Caco-2 (cell line): ENCODE results near the gene RTN4RL1. TPM values are rescaled to one million over a fixed set of nuclear protein-coding genes. Genes with fewer than 3 reads are reported as not detected.

Experiments used
- BruUV-seq: library from RNA; stranded (reverse); fragments of 400-500 nt; replicated peaks from 2 replicates; lab custom pipeline; 2021; lab: Mats Ljungman, UMichigan
- CTCF ChIA-PET: fragments of 300-600 bp; sonication (Branson Sonifier 250); formaldehyde crosslinking; loops from one replicate; lab custom pipeline; 2022; ENCODE audit warnings: antibody characterized with exemption; lab: Charles Lee
- POLR2A ChIA-PET: fragments of 300-600 bp; sonication (Branson Sonifier 250); formaldehyde crosslinking; loops from one replicate; lab custom pipeline; 2022; ENCODE audit warnings: antibody characterized with exemption; lab: Charles Lee
- DNase-seq, 2 experiments: peaks; one replicate each; pipeline versions ENCODE4 v3.0.0 to v3.0.0-alpha.2; 2020 to 2022
- H3K27me3 ChIP-seq: replicated peaks from 2 replicates; pipeline ENCODE4 v1.6.0; 2011; ENCODE audit warnings: low read length; ENCODE audit not compliant: control insufficient read depth, insufficient read depth
- H3K36me3 ChIP-seq: 2 replicates; pipeline ENCODE4 v1.5.1; 2011; ENCODE audit warnings: low read length; ENCODE audit not compliant: control insufficient read depth, insufficient read depth
- H3K4me1 ChIP-seq: fragments of 250-450 bp; sonication (Bioruptor Pico); 2 replicates; pipeline ENCODE4 v1.5.1; 2020; ENCODE audit warnings: mild to moderate bottlenecking
- H3K4me3 ChIP-seq: 2 replicates; pipeline ENCODE4 v1.5.1; 2011; ENCODE audit warnings: low read depth, mild to moderate bottlenecking, control low read depth, low read length
- H3K9me3 ChIP-seq: fragments of 250-450 bp; sonication (Bioruptor Pico); 2 replicates; pipeline ENCODE4 v1.5.1; 2020; ENCODE audit warnings: mild to moderate bottlenecking, moderate library complexity
- H3K27ac Mint-ChIP-seq: one replicate; pipeline ENCODE4 v1.8.0; 2022; ENCODE audit warnings: mixed read lengths; ENCODE audit not compliant: unreplicated experiment
- H3K27me3 Mint-ChIP-seq: one replicate; pipeline ENCODE4 v1.8.0; 2022; ENCODE audit warnings: mixed read lengths; ENCODE audit not compliant: insufficient read depth, unreplicated experiment
- H3K36me3 Mint-ChIP-seq: one replicate; pipeline ENCODE4 v1.8.0; 2022; ENCODE audit warnings: mild to moderate bottlenecking, mixed read lengths; ENCODE audit not compliant: insufficient read depth, unreplicated experiment
- H3K4me1 Mint-ChIP-seq: one replicate; pipeline ENCODE4 v1.8.0; 2022; ENCODE audit warnings: low read depth, mixed read lengths; ENCODE audit not compliant: unreplicated experiment
- H3K4me3 Mint-ChIP-seq: one replicate; pipeline ENCODE4 v1.8.0; 2022; ENCODE audit warnings: mild to moderate bottlenecking, moderate library complexity, mixed read lengths; ENCODE audit not compliant: unreplicated experiment
- H3K9me3 Mint-ChIP-seq: one replicate; pipeline ENCODE4 v1.8.0; 2022; ENCODE audit warnings: mixed read lengths; ENCODE audit not compliant: unreplicated experiment
- CTCF ChIP-seq, 2 experiments: fragments of 200-600 bp in 1 of 2; IDR thresholded peaks; 1 replicate in 1 of 2; 2 replicates in 1 of 2; pipeline versions ENCODE4 v1.5.1 to v1.8.0; 2011 to 2022; ENCODE audit warnings: antibody characterized with exemption in 1 of 2, control low read depth in 1 of 2, inconsistent platforms in 1 of 2, low read depth in 1 of 2, low read length in 1 of 2, mild to moderate bottlenecking in 1 of 2, moderate library complexity in 1 of 2; ENCODE audit not compliant: insufficient read depth in 1 of 2, severe bottlenecking in 1 of 2, unreplicated experiment in 1 of 2
- intact Hi-C: fragments of 100-400 bp; cut with micrococcal nuclease; formaldehyde crosslinking; loops from one replicate; pipeline ENCODE4 v1.10.0; 2022; ENCODE audit not compliant: unreplicated experiment
- total RNA-seq: library from RNA; stranded (reverse); gene quantifications from 2 replicates; pipeline ENCODE4 v1.2.3, GENCODE V29; 2022

RTN4RL1 gene
- total RNA-seq, 1 experiment from 2014 or later, result 0.54 TPM

- Histone ChIP-seq H3K4me3 (no peak overlapping the region), H3K4me1 (0 out of 2 replicates have a peak, but pooled peaks cover 4% of the 10 kb centered on the region), H3K36me3 (no peaks in the 10 kb centered on the region; the same call in 1 of the 2 replicates), H3K9me3 (no peaks in the 10 kb centered on the region), H3K27me3 (no peaks in the 10 kb centered on the region)
- BruUV-seq, result no TSS peak
- intact Hi-C loops, result no loop called here
- CTCF ChIA-PET, result interaction anchor here (1.0 kb wide), 1 partner anchor 131 kb away, joined by 3 read pairs; no protein-coding TSS in a partner anchor
- no peak overlapping the region for H3K27ac Mint-ChIP-seq
- POLR2A ChIA-PET, result interaction anchor here (0.7 kb wide), 1 partner anchor 15 kb away, joined by 7 read pairs; no protein-coding TSS in a partner anchor
- no peak overlapping the region for H3K4me3 Mint-ChIP-seq
- TF ChIP-seq CTCF (IDR thresholded peaks at IDR 0.05; ENCODE audit: insufficient read depth in 1 of 2, low read depth in 1 of 2, low read length in 1 of 2, severe bottlenecking in 1 of 2, unreplicated experiment in 1 of 2), result no peak
- no peak for DNase-seq
- H3K36me3 Mint-ChIP-seq, result peaks cover 5% of the 10 kb centered on the region
- no peaks in the 10 kb centered on the region for H3K9me3 Mint-ChIP-seq
- no peaks in the 10 kb centered on the region for H3K4me1 Mint-ChIP-seq
- no peaks in the 10 kb centered on the region for H3K27me3 Mint-ChIP-seq
Measured at GRCh38 chr17:2034806-2035540, 9.8 kb upstream of the RTN4RL1 start.

DNA sequence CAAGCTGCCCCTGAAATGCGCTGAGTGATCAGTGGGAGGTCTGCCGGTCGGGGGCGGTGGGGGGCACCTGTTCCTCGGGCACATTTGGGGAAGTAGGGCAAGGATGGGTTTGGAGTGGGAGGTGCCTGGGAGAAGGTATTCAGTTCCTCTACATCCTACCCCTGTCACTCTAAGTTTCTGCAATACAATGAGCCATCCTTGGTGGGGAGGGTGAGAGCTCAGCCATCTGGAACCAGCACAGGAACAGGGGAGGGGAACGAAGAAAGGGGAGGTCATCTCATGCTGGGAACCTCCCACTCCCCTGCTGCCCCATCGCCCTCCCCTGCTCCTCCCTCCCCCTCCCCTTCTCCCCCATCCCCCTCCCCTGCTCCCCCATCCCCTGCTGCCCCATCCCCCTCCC is 9.0 kb upstream of the RTN4RL1 start:
- Mint-ChIP-seq H3K4me1 (no peaks in the 10 kb centered on the region), H3K9me3 (no peaks in the 10 kb centered on the region), H3K36me3 (no peaks in the 10 kb centered on the region), H3K27me3 (no peaks in the 10 kb centered on the region), H3K4me3 (no peak overlapping the region), H3K27ac (no peak overlapping the region)
- no peak for TF ChIP-seq CTCF (IDR thresholded peaks at IDR 0.05; ENCODE audit: insufficient read depth in 1 of 2, low read depth in 1 of 2, low read length in 1 of 2, severe bottlenecking in 1 of 2, unreplicated experiment in 1 of 2)
- no TSS peak for BruUV-seq
- Histone ChIP-seq H3K27me3 (no peaks in the 10 kb centered on the region), H3K9me3 (no peaks in the 10 kb centered on the region), H3K4me3 (no peak overlapping the region), H3K36me3 (no peaks in the 10 kb centered on the region; the same call in 1 of the 2 replicates), H3K4me1 (0 out of 2 replicates have a peak, but pooled peaks cover 4% of the 10 kb centered on the region)
- no peak for DNase-seq
- ChIA-PET POLR2A (no interaction called here), CTCF (interaction anchor here (0.6 kb wide), 1 partner anchor 10 kb away, joined by 3 read pairs; no protein-coding TSS in a partner anchor)
- intact Hi-C loops, result no loop called here

GRCh38 chr17:2033153-2033552 is 8.0 kb upstream of the RTN4RL1 start:
- no peaks in the 10 kb centered on the region for H3K9me3 ChIP-seq
- no TSS peak for BruUV-seq
- no peaks in the 10 kb centered on the region for H3K4me1 Mint-ChIP-seq
- H3K4me1 ChIP-seq, result 0 out of 2 replicates have a peak, but pooled peaks cover 4% of the 10 kb centered on the region
- intact Hi-C loops, result no loop called here
- no peak for TF ChIP-seq CTCF (IDR thresholded peaks at IDR 0.05; ENCODE audit: insufficient read depth in 1 of 2, low read depth in 1 of 2, low read length in 1 of 2, severe bottlenecking in 1 of 2, unreplicated experiment in 1 of 2)
- H3K9me3 Mint-ChIP-seq, result no peaks in the 10 kb centered on the region
- no peaks in the 10 kb centered on the region for H3K36me3 Mint-ChIP-seq
- no peak overlapping the region for H3K4me3 Mint-ChIP-seq
- no peaks in the 10 kb centered on the region; the same call in 1 of the 2 replicates for H3K36me3 ChIP-seq
- H3K27me3 Mint-ChIP-seq, result no peaks in the 10 kb centered on the region
- no peaks in the 10 kb centered on the region for H3K27me3 ChIP-seq
- ChIA-PET POLR2A (no interaction called here), CTCF (no interaction called here)
- H3K4me3 ChIP-seq, result no peak overlapping the region
- DNase-seq, result no peak
- no peak overlapping the region for H3K27ac Mint-ChIP-seq
